IMR-90 (cell line): ENCODE measurements around the gene FOSL2. TPM values are rescaled to one million over a fixed set of nuclear protein-coding genes. Genes with fewer than 3 reads are reported as not detected.

ENCODE experiments used
- ATAC-seq: fragments of 200-7000 bp; cut with Tn5 transposase; 2 replicates; pipeline ENCODE4 v1.9.1; 2020; ENCODE audit warnings: low read depth, mild to moderate bottlenecking, moderate library complexity
- BruUV-seq: library from RNA; stranded (reverse); fragments of 400-500 nt; replicated peaks from 2 replicates; lab custom pipeline; 2021; lab: Mats Ljungman, UMichigan
- CTCF ChIA-PET: fragments of 300-600 bp; formaldehyde crosslinking; extraction: SDS; loops from one replicate; lab custom pipeline; 2021; ENCODE audit warnings: antibody characterized with exemption; lab: Yijun Ruan, JAX
- POLR2A ChIA-PET: fragments of 300-600 bp; sonication (Branson Sonifier 250); formaldehyde crosslinking; loops from one replicate; lab custom pipeline; 2022; ENCODE audit warnings: antibody characterized with exemption; ENCODE audit not compliant: unreplicated experiment; lab: Charles Lee
- DNase-seq: peaks from one replicate; pipeline ENCODE4 v3.0.0; 2013
- H2AFZ ChIP-seq: replicated peaks from 2 replicates; pipeline ENCODE3; 2013; ENCODE audit warnings: low read length, mild to moderate bottlenecking; ENCODE audit not compliant: poor library complexity
- H2AK5ac ChIP-seq: 2 replicates; pipeline ENCODE4 v1.6.1; 2013; ENCODE audit warnings: low read depth, low read length, inconsistent platforms
- H2AK9ac ChIP-seq: replicated peaks from 2 replicates; pipeline ENCODE3; 2013; ENCODE audit warnings: mild to moderate bottlenecking, low read depth, low read length, moderate library complexity; ENCODE audit not compliant: poor library complexity
- H2BK120ac ChIP-seq: 2 replicates; pipeline ENCODE4 v1.6.1; 2013; ENCODE audit warnings: low read depth, low read length, inconsistent platforms
- H2BK15ac ChIP-seq: 3 replicates; pipeline ENCODE4 v1.6.1; 2013; ENCODE audit warnings: low read depth, low read length, inconsistent platforms
- H2BK20ac ChIP-seq: 2 replicates; pipeline ENCODE4 v1.6.1; 2013; ENCODE audit warnings: low read depth, mild to moderate bottlenecking, inconsistent platforms, low read length, moderate library complexity
- H2BK5ac ChIP-seq: 2 replicates; pipeline ENCODE4 v1.6.1; 2013; ENCODE audit warnings: mild to moderate bottlenecking, low read depth, low read length, inconsistent platforms; ENCODE audit not compliant: poor library complexity, severe bottlenecking
- H3K14ac ChIP-seq: replicated peaks from 2 replicates; pipeline ENCODE4 v1.6.1; 2013; ENCODE audit warnings: low read depth, low read length, inconsistent platforms
- H3K18ac ChIP-seq: 2 replicates; pipeline ENCODE4 v1.6.1; 2013; ENCODE audit warnings: low read depth, low read length, control low read depth
- H3K23ac ChIP-seq: 2 replicates; pipeline ENCODE4 v1.6.1; 2013; ENCODE audit warnings: low read depth, low read length, inconsistent platforms
- H3K27ac ChIP-seq: 2 replicates; pipeline ENCODE4 v1.5.1; 2013; ENCODE audit warnings: mild to moderate bottlenecking, control low read depth, low read length; ENCODE audit not compliant: insufficient read depth
- H3K27me3 ChIP-seq: 2 replicates; pipeline ENCODE4 v1.6.1; 2013; ENCODE audit warnings: low read length; ENCODE audit not compliant: control insufficient read depth, insufficient read depth
- H3K36me3 ChIP-seq: 2 replicates; pipeline ENCODE4 v1.6.1; 2013; ENCODE audit warnings: low read length, mixed read lengths; ENCODE audit not compliant: control insufficient read depth, insufficient read depth
- H3K4ac ChIP-seq: 2 replicates; pipeline ENCODE4 v1.6.1; 2013; ENCODE audit warnings: low read depth, low read length, inconsistent platforms
- H3K4me1 ChIP-seq: 2 replicates; pipeline ENCODE4 v1.6.1; 2013; ENCODE audit warnings: low read length, mixed read lengths; ENCODE audit not compliant: control insufficient read depth, insufficient read depth
- H3K4me2 ChIP-seq: 2 replicates; pipeline ENCODE4 v1.6.1; 2013; ENCODE audit warnings: low read depth, mild to moderate bottlenecking, control low read depth, low read length, moderate library complexity
- H3K4me3 ChIP-seq: 2 replicates; pipeline ENCODE4 v1.5.1; 2013; ENCODE audit warnings: low read depth, mild to moderate bottlenecking, control low read depth, low read length, moderate library complexity; ENCODE audit not compliant: insufficient read depth
- H3K56ac ChIP-seq: 2 replicates; pipeline ENCODE4 v1.6.1; 2013; ENCODE audit warnings: low read length, inconsistent platforms; ENCODE audit not compliant: insufficient read depth; ENCODE audit errors: extremely low read depth
- H3K79me1 ChIP-seq, 2 experiments: 2 replicates each; pipeline ENCODE4 v1.6.1; 2013; ENCODE audit warnings: low read length in 2 of 2, inconsistent platforms in 1 of 2, low read depth in 1 of 2
- H3K9ac ChIP-seq: 2 replicates; pipeline ENCODE4 v1.6.1; 2013; ENCODE audit warnings: low read depth, low read length, control low read depth
- H3K9me1 ChIP-seq: 2 replicates; pipeline ENCODE4 v1.6.1; 2013; ENCODE audit warnings: low read length, inconsistent platforms; ENCODE audit not compliant: insufficient read depth
- H3K9me3 ChIP-seq: 2 replicates; pipeline ENCODE4 v1.6.1; 2013; ENCODE audit warnings: low read length; ENCODE audit not compliant: control insufficient read depth, insufficient read depth
- H4K20me1 ChIP-seq: 2 replicates; pipeline ENCODE4 v1.6.1; 2013; ENCODE audit warnings: low read length, inconsistent platforms; ENCODE audit not compliant: insufficient read depth
- H4K5ac ChIP-seq: 2 replicates; pipeline ENCODE4 v1.6.1; 2013; ENCODE audit warnings: mild to moderate bottlenecking, low read depth, low read length, control low read depth
- H4K8ac ChIP-seq, 2 experiments: 2 replicates each; pipeline ENCODE4 v1.6.1; 2013; ENCODE audit warnings: low read depth in 2 of 2, low read length in 2 of 2, control low read depth in 1 of 2, inconsistent platforms in 1 of 2
- H4K91ac ChIP-seq: 2 replicates; pipeline ENCODE4 v1.6.1; 2013; ENCODE audit warnings: low read depth, low read length, inconsistent platforms; ENCODE audit not compliant: insufficient read depth
- CEBPB ChIP-seq: IDR thresholded peaks from 2 replicates; pipeline ENCODE4 v1.6.1; 2012; ENCODE audit warnings: low read depth, low read length, improper control_type of control experiment
- CHD1 ChIP-seq: IDR thresholded peaks from 2 replicates; pipeline ENCODE4 v1.6.1; 2012; ENCODE audit warnings: low read depth, low read length, improper control_type of control experiment
- CTCF ChIP-seq: conservative IDR thresholded peaks from 2 replicates; pipeline ENCODE4 v1.5.1; 2012; ENCODE audit warnings: mild to moderate bottlenecking, low read depth, low read length, improper control_type of control experiment
- ELK1 ChIP-seq: fragments of 150-350 bp; IDR thresholded peaks from 2 replicates; pipeline ENCODE4 v1.6.1; 2016; ENCODE audit warnings: low read depth, mild to moderate bottlenecking, low read length, moderate library complexity, borderline replicate concordance
- MAZ ChIP-seq: IDR thresholded peaks from 2 replicates; pipeline ENCODE4 v1.6.1; 2012; ENCODE audit warnings: low read depth, mild to moderate bottlenecking, low read length, improper control_type of control experiment, moderate library complexity, borderline replicate concordance
- POLR2A ChIP-seq: IDR thresholded peaks from 2 replicates; pipeline ENCODE4 v1.6.1; 2012; ENCODE audit warnings: mild to moderate bottlenecking, low read depth, low read length
- RCOR1 ChIP-seq: IDR thresholded peaks from 2 replicates; pipeline ENCODE4 v1.6.1; 2012; ENCODE audit warnings: mild to moderate bottlenecking, low read length, improper control_type of control experiment; ENCODE audit not compliant: insufficient replicate concordance
- WGBS, 2 experiments: methylation state at CpG; one replicate each; pipeline versions ENCODE4 v1.1.5 to v1.1.7; 2013; ENCODE audit warnings: missing lambda C conversion rate in 2 of 2; ENCODE audit not compliant: insufficient read length in 1 of 2; ENCODE audit errors: extremely low coverage in 2 of 2; 5-methylcytosine and 5-hydroxymethylcytosine counted together
- dilution Hi-C: fragments of 300-500 bp; cut with HindIII; formaldehyde crosslinking; loops from one replicate; pipeline ENCODE4 v1.14.3; 2018; ENCODE audit warnings: low sequenced_read_pairs; ENCODE audit not compliant: unreplicated experiment
- in situ Hi-C: fragments of 300-500 bp; cut with MboI; formaldehyde crosslinking; loops from 3 replicates; pipeline ENCODE4 v1.14.3; 2019; ENCODE audit warnings: low sequenced_read_pairs, inconsistent platforms, mixed read lengths
- intact Hi-C: fragments of 100-400 bp; cut with micrococcal nuclease; formaldehyde crosslinking; loops from 2 replicates; pipeline ENCODE4 v1.10.0; 2022
- polyA plus RNA-seq, 3 experiments: library from polyadenylated mRNA; depleted of rRNA; stranded (reverse); fragments of >200 nt; gene quantifications; 2 replicates each; pipeline ENCODE4 v1.2.3, GENCODE V29; 2012; ENCODE audit warnings: low replicate concordance in 1 of 3
- total RNA-seq: library from RNA; depleted of rRNA; stranded (reverse); fragments of >200 nt; gene quantifications from 2 replicates; pipeline ENCODE4 v1.2.3, GENCODE V29; 2012

FOSL2 gene
- total and polyA plus RNA-seq, 2 of the 4 experiments (the other 2 are of a cell fraction), result 31.4 to 46.3 TPM

GRCh38 chr2:28415010-28415409, 22.4 kb downstream of the FOSL2 start:
- Histone ChIP-seq H3K14ac (no peak overlapping the region), H3K56ac (no peak overlapping the region; the same call in 1 of the 2 replicates), H2BK20ac (no peak overlapping the region), H3K36me3 (peaks cover 74% of the 10 kb centered on the region), H2AK5ac (no peak overlapping the region), H2AFZ (no peak overlapping the region), H2BK120ac (no peak overlapping the region), H4K91ac (no peak overlapping the region), H4K8ac (no peak overlapping the region), H3K9me1 (peaks cover 17% of the 10 kb centered on the region; the same call in 1 of the 2 replicates), H3K23ac (peak overlapping the region; percentile 36; the same call in 1 of the 2 replicates), H3K18ac (no peak overlapping the region), H3K27ac (no peak overlapping the region), H4K5ac (no peak overlapping the region), H2AK9ac (no peak overlapping the region), H3K4me2 (no peak overlapping the region), H3K9me3 (no peaks in the 10 kb centered on the region), H3K4ac (no peak overlapping the region), H3K4me3 (no peak overlapping the region), H3K4me1 (peaks cover 12% of the 10 kb centered on the region), H3K27me3 (no peaks in the 10 kb centered on the region), H3K79me1 (peaks cover 39 to 94% of the 10 kb centered on the region in 2 experiments), H4K20me1 (peaks cover 85% of the 10 kb centered on the region), H2BK5ac (no peak overlapping the region), H2BK15ac (no peak overlapping the region), H3K9ac (no peak overlapping the region)
- DNase-seq, result no peak
- no peak for ATAC-seq
- ChIA-PET CTCF (no interaction called here), POLR2A (no interaction called here)
- 73% methylated on average over 4 of the region's 13 CpGs; no CpG with 5 or more reads in 1 of the 2 experiments for whole genome bisulfite sequencing, 2 experiments
- dilution Hi-C loops, result no loop called here
- BruUV-seq, result no TSS peak
- in situ Hi-C loops, result no loop called here
- intact Hi-C loops, result no loop called here
- no peak for TF ChIP-seq ELK1
- no peak for TF ChIP-seq CTCF
- no peak for TF ChIP-seq RCOR1
- TF ChIP-seq MAZ, result no peak
- no peak for TF ChIP-seq CHD1
- no peak for TF ChIP-seq CEBPB
- TF ChIP-seq POLR2A, result no peak
